Stimulated activated CD4-positive, alpha-beta T cell treated with anti-CD3 and anti-CD28 coated beads, Interleukin-12 subunit alpha, Interleukin-12 subunit beta, amount 100 ng/mL, for 48 hours (primary cell): ENCODE data around the gene ANKLE1.

Experiments
- DNase-seq, 3 donors: peaks; one replicate each; pipeline ENCODE4 v3.0.0-alpha.2; 2020; ENCODE audit warnings: low read depth in 2 of 3, low spot score in 1 of 3

ANKLE1 gene, protein sequence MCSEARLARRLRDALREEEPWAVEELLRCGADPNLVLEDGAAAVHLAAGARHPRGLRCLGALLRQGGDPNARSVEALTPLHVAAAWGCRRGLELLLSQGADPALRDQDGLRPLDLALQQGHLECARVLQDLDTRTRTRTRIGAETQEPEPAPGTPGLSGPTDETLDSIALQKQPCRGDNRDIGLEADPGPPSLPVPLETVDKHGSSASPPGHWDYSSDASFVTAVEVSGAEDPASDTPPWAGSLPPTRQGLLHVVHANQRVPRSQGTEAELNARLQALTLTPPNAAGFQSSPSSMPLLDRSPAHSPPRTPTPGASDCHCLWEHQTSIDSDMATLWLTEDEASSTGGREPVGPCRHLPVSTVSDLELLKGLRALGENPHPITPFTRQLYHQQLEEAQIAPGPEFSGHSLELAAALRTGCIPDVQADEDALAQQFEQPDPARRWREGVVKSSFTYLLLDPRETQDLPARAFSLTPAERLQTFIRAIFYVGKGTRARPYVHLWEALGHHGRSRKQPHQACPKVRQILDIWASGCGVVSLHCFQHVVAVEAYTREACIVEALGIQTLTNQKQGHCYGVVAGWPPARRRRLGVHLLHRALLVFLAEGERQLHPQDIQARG

DNA sequence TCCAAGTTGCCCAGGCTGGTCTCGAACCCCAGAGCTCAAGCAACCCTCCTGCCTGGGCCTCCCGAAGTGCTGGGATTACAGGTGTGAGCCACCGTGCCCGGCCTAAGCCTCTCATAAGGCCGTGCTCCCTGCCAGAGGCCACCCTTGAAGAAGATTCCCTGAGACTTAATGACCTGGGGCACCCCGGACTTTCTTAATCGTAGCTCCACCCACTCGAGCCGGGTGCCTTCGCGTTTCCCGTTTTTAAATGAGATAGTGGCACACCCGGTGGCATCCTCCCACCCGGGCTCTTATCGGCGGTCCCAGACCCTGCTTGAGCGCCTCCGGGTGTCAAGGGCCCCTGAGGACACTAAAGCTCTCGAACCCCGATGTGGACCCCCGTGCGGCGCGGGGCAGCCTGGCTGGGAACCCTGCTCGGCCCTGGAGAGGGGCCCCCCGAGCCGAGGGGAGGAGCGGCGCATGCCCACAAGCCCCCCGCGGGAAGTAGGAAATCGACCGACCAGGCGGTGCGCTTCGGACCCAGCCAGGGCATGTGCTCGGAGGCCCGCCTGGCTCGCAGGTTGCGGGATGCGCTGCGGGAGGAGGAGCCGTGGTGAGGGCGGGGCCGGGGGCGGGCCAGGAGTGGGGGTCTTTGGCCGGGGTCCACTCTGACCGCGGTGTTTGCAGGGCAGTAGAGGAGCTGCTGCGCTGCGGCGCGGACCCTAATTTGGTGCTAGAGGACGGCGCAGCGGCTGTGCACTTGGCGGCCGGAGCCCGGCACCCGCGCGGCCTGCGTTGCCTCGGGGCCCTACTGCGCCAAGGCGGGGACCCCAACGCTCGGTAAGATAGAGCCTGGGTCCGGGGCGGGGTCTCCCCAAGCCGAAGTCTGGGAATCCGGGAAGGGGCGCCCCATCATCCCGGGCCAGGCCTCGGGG, at the start of gene ANKLE1:
ANKLE1 (plus strand) TSS at position 511 of the 914 bp plus-strand sequence; CDS start at position 531, 20 bp downstream.
- peak in 1 of 3 donors; percentile 42 for DNase-seq

DNA sequence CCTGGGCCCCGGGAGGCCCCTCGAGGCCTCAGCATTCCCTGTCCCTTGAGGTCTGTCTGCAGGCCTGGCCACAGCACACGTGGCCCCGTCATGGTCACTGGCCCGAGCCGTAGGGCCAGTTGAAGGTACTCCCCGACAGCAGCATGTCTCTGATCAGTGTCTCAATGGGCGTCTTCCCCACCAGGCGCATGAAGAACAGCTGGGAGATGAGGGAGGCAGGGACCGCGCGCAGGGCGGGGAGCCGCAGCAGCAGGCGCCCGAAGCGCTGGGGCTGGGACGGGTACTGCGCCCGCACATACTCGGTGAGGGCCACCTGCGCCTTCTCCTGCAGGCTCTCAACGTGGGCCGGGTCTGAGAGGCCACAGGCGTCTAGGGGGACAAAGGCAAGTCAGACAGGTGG, 49.4 kb upstream of the ANKLE1 start:
- no peak for DNase-seq

DNA sequence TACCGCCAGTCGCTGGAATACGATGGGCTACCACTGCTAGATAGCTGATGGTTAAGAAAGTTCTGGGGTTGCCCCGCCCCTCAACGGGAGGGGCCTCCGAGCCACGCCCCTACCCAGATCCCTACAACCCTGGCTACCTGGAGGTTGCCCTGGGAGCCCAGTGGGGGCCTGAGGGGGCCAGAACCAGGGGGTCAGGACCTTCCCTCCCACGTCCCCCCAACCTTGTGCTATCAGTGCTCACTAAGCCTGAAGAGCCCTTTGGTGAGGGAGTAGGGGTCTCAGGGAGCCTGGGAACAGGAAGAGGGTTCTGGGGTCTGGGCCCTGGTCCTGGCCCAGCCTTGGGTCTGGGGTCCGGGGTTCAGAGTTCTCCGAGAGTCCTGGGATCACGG, 46.8 kb upstream of the ANKLE1 start:
- peak; percentile 34 to 71 (median 70) for DNase-seq

DNA sequence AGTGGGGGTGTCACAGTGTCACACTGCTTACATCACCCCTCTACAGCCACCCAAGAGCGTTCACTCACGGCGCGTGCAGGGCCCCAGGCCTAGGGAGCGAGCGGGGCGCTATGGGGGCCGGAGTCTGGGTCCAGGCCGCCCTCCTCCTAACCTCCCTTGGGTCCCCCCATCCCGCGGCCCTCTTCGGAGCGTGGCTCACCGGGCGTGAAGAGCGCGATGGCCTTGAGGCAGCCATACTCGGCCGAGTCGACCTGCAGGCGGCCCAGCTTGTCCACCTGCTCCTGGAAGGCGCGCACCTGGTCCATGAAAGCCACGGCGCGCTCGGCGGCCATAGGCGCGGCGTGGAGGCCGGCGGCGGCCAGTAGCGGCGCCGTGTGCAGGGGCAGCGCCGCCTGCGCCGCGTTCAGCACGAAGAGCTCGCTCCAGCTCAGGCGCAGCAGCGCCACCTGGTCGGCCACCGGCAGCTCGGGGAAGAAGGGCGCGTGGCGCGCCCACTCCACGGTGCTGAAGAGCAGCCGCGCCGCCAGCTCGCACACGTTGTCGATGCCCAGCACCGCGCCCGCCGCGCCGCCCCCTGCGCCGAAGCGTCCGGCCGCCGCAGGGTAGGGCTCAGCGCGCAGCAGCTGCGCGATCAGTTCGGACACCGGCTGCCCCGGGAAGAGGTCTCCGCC, 46.3 kb upstream of the ANKLE1 start:
- peak; percentile 39 to 64 (median 45) for DNase-seq

DNA sequence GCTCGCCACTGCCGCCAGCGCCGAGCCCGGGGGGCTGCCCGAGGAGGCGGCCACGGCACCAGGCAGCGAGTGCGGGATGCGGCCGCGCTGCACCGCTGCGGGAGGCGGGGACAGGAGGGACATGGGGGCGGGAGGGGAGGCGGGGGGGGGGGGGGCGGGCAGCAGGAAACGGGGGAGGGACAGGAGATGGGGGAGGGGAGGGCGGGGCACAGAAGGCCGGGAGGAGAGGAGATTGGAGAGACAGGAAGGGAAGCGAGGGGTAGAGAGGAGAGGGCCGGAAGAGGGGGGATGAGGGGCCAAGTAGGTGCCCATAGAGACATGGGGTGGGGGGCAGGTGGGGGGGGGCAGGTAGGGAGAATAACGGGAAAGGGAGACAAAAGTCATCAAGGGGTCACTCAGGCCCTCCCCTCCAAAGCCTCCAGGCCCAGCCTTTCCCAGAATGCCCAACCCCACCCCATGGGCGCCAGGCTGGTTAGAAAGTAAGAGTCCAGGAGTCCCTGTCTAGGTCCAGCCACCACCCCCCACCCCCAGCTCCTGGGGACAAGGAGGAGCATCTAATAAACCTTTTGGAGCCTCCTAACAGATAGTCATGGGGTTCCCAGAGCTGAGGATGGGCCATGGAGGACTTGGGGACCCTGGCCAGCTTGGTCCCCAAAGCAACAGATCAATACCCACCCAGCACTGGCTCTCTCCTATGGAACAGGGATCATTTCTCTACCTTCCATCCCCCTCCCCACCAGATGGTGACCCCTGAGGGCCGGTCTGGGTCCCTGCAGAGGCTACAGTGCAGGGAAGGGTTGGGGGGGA, 45.5 kb upstream of the ANKLE1 start:
- DNase-seq, result peak in 1 of 3 donors; percentile 31

DNA sequence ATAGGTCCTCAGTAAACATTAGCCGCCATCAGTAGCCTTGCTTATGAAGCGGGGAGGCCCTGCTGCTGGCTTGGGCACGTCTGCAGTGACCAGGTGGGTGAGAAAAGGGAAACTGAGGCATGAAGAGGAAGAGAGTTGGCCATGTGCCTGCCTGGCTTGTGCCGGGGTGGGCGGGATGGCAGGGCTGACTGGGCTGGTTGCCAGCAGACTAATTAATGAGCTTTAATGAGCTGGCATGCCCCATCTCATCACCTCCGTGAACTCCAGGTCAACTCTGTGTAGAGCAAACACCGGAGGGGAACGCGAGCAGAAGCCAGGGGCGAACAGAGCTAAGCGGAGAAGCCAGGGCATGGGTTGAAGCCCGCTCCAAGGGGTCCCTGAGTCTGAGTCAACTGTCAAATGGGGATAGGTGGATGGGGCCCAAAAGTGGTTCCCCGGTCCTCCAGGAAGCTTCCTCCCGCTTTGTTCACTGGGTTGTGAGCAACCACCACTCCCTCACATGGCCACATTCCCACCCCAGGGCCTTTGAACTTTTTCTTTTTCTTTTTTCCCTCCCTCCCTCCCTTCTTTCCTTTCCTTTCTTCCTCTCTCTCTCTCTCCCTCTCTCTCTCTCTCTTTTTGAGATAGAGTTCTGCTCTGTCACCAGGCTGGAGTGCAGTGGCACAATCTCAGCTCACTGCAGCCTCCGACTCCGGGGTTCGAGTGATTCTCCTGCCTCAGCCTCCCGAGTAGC, 44.7 kb upstream of the ANKLE1 start:
- DNase-seq, result no peak

DNA sequence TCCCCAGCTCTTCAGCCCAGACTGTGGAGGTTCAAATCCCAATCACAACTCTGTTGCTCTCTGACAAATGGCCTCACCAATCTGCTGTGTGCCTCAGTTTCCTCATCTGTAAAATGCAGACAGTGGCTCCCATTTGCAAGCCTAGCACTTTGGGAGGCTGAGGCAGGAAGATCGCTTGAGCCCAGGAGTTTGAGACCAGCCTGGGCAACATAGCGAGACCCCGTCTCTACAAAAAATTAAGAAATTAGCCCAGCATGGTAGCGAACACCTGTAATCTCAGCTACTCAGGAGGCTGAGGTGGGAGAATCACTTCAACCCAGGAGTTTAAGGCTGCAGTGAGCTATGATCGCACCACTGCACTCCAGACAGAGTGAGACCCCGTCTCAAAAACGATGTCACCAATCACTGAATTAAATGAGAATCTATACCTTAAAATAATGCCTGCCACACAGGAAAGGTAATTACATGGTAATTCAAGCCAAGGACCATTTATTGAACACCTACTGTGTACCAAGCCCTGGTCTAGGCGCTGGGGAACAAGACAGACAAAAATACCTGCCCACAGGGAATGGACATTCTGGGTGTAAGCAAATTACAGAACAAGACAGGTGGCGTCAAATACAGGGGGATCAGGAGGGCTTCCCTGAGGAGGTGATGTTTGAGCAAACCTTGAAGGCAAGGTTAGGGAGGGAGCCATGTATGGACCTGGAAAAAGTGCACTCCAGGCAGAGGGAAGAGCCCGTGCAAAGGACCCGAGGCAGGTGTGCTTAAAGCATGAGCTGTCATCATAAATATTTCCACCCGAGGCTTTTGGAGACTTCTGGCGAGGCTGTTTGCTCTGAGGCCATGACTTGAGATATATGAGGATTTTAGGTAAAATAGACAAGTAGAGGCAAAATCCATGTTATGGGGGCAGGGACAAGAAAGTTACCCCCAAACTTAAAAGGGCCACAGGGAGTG, 43.7 kb upstream of the ANKLE1 start:
- DNase-seq, result no peak

DNA sequence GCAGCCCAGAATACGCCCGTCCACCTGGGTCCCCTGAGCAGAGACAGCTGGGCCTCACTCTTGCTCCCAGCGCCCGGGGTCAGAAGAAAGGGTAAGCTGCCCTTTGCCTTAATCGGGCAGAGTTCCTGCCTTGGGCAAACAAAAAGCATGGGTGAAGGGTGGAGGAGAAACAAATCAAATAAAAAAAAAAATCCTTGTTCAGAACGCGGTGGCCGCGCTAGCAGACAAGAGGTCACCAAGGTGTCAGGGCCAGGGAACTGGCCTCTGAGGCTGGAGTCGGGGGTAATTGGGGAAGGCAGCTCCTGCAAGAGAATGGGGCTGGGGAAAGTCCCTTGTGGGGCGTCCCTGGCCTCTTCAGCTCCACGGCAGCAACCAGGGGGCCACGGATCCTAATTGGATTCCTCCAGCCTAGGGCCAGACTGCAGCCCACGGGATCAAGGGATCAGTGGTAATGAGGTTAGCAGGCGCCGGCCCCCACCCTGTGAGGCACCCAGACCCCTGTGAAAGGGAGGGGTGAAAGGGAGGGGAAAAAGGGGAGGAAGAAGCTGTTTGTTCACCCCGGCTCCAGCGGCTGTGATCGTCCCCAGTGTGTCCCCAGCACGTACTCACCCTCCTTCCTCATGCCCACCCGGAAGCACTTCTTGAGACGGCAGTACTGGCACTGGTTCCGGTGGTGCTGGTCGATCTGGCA, 41.5 kb upstream of the ANKLE1 start:
- no peak for DNase-seq

DNA sequence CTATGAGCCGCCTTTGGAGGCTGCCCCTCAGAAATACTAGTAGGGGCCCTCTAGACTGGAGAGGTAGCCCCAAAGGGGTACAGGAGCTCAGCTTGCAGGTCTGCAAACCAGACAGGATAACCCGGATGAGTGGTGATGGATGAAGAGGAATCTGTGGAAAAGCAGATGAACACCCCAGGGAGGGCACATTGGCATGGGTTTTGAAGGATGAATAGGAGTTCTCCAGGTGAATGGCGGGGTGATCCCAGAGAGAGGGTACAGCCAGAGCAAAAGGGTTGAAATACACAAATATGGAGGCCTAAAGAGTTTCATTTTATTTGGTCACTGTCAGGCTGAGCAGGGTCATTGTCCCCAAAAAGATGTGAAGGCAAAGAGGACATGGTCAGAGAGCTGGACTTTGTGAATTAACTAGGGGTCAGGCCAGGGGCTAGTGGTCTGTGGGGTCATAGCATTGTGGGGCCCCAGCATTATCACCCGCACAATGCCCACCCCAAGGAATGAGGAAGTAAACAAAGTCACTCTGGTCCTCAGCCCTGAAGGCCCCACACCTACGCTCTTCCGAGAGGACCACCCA, 40.8 kb upstream of the ANKLE1 start:
- DNase-seq, result no peak

DNA sequence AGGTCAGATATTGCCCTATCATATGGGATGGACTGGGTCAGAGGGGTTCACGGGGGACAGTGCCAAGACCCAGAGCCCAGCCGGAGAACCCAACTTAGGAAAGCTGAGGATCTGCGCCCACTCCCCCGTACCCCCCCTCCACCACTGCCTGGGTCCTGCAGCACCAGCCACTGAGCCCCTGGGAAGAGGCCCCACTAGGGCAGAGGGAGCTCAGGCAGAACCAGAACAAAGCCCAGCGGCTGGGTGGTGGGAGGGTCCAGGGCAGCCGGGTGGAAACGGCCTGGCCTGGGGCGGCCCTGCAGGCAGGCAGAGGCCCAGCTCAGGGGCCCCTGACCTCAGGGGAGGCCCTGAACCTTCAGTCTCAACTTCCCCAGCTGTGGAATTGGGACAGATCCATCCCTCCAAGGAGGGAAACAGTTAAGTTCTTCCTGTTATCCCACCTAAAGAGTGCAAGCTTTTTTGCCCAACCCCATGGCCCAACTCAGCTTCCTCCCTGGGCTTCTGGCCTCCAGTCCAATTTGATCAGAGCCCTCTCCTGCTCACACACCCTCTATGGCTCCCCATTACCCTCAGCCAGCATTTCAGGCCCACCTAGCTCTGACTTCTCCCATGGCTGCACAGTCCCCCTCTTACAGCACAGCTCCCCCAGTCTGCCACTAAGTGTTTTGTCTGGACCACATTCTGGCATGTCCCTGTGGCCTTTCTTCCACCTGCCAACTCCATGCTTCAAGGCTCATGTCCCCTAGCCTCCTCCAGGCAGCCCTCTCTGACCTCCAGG, 39.1 kb upstream of the ANKLE1 start:
- DNase-seq, result no peak

DNA sequence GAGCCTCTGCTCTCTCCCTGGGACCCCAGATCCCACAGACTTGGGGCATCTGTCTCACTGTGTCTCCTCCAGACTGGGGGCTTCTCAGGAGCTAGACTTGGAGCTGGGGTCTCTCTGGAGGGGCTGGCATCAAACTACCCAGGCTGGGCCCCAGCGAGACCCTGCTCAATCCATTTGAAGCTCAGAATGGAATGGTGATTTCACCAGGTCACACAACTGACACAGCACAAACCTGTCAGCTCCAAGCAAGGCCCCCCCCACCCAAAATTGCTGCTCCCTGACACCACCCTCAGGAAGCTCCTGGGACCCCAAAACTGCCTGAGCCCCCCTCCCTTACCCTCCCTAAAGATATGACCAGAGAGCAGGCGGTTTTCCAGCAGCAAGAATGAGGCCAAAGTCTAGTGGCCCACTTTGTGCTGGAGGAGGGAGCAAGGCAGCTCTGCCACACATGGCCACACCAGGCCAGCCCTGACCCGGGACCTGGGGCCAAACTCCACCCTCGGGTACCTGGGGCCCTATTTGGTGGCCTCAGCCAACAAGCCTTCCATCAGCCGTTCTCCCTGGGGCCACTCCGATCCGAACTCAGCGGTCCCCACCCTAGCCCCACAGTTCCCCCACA, 38.4 kb upstream of the ANKLE1 start:
- no peak for DNase-seq

DNA sequence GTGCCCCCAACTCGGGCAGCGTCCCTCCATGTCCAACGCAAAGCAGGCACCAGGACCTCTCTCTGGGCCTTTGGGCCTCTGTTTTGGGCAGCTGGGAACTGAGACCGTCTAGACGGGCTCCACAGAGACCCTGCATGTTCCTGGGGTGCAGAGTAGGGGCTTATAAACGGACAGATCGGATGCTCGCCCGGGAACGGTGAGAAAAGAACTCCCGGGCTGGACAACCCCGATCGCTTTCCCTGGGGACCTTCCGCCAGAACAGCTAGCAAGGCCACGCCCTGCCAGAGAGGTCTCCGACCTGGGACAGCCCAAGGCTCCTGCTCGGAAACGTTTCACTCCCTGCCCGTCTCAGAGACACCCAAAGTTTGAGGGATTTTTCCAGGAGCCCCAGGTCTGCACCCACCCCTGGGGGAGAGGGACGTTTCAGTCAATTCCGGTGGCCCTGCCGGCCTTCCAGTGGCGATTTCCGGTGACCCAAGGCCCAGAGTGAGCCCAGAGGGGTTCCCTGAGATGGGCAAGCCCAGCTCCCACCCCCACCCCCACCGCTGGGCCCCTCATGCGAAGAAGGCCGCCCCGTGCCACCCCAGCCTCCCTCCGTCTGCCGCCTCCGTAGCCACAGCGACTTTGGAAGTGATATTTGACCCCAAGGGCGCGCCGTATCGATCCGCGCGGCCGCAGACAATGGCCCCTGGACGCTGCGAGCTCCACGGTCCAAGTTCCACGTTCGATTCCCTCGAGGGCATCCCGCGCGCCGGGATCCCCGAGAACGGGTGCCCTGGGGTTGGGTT, 37.7 kb upstream of the ANKLE1 start:
- no peak for DNase-seq

DNA sequence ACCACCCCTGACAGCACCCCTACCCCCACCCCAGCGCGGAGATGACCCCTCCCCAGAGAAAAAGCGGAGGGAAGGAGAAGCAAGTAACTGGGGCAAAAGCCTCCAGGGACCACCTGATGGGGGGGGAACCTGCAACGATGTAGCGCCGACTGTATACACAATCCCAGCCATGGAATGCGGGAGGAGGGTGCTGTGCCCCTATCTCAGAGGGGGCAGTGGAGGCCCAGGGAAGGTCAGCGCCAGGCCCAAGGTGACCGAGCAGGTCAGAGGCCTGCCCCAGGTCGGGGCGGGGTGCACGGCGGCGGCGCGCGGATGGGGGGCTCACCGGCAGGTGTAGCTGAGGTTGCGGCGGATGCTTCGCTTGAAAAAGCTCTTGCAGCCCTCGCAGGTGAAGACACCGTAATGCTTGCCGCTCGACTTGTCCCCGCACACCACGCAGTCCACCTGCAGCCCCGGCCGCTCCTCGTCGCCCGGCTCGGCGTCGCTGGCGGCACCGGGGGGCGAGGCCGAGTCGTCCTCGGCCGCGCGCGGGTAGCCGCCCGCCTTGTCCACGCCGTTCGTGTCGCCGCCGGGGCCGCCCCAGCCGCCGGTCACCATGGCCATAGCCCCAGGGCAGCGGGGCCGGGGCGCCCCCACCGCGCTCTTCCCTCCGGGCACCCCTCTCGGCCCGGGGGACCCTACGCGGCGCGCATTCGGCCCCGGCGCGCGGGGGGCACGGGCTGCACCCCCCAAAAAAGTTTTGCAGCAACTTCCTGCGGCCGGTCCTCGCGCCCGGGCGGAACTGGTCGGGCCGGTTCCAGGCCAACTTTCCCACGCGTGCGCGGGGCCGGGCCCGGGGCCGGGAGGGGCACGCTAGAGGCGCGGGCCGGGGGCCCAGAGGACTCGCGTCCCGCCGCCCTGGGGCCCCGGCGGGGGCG, 36.8 kb upstream of the ANKLE1 start:
- no peak for DNase-seq

DNA sequence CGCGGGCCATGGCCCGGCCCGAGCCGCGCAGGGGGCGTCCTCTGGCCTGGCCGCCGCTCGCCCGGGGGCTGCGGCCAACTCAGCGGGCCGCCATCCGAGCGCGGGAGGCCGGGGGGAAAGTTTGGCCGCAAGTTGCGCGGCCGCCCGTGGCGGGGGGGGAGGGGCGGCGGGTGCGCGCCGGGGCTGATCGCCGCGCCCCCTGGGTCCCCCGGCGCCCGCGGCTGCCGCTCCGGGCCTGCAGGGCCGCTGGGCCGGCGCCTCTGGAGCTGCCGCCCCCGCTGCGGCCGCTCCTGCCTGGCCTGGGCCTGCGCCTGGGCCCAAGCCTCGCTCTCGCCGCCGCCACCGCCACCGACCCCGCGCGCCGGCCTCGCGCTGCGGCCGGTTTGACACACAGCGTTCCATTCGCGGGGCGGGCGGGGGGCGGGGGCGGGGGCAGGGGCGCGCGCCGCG, 36.1 kb upstream of the ANKLE1 start, which contains the start of gene NR2F6:
NR2F6 (minus strand) TSS at position 385 of the 450 bp plus-strand sequence. CDS start 699 bp downstream, outside the sequence.
- DNase-seq, result no peak
